ENCODE measurements around the gene MEAF6.

MEAF6 gene

DNA sequence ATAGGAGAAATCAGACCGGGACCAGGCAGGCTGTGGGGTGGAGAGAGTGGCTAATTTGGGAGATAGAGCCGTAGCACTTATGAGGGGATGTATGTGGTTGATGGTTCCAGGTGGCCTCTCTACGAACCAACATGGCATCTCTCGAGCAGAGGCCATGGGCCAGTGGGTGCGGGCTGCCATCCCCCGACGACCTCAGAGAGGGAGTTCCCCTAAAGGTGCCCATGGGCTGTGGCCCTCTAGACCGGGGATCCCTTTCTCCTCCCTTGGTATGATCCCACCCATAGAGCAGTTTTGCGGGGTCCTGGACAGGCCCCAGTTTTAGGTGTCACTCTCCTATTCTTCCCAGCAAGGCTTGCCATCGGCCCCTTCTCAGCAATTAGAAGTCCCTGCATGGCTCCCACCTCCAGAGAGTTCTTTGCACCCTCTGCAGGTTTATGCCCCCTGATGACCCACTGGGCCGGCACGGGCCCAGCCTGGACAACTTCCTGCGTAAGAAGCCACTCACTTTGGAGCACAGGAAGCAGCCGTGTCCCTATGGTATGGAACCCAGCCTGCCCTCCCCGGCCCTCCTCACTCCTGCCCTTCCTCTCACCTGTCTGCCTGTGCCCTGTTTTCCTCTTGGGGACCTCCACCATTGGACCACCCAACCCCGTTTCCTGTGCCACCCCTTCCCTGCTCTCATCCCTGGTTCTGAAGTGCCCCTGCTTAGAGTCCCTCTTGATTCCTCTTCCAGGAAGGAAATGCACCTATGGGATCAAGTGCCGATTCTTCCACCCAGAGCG, 32.4 kb downstream of the MEAF6 start:
- H3K27me3 ChIP-seq (ENCODE audit: control insufficient read depth in 3 of 3, insufficient read depth in 3 of 3, low read depth in 1 of 3, low read length in 3 of 3), result no peaks in the 10 kb centered on the region
- DNase-seq (ENCODE audit: low spot score), result no peak
- H3K27ac ChIP-seq (replicated peaks; ENCODE audit: low read length), result no peak overlapping the region
- H3K14ac ChIP-seq (ENCODE audit: low read length), result no peak overlapping the region
- H4K91ac ChIP-seq (ENCODE audit: low read depth, low read length, poor library complexity), result no peak overlapping the region
- H3K4me3 ChIP-seq (ENCODE audit: low read length in 2 of 2), result no peak overlapping the region
- no peak overlapping the region for H3K4ac ChIP-seq (ENCODE audit: low read length)
- no peak overlapping the region for H4K8ac ChIP-seq (ENCODE audit: low read depth, low read length)
- H2AFZ ChIP-seq (ENCODE audit: low read length), result no peak overlapping the region
- peaks cover 4 to 15% of the 10 kb centered on the region in 2 donors for H3K4me1 ChIP-seq (ENCODE audit: control insufficient read depth in 2 of 2, insufficient read depth in 1 of 2, low read depth in 1 of 2, low read length in 2 of 2)
- no CpG with 5 or more reads among the region's 18 CpGs for WGBS, 2 donors (ENCODE audit: extremely low coverage in 2 of 2, insufficient read length in 2 of 2, insufficient replicate concordance in 1 of 2)
- no peaks in the 10 kb centered on the region for H3K79me1 ChIP-seq (ENCODE audit: low read depth, low read length)
- H3K36me3 ChIP-seq (replicated peaks in 1 of 2; ENCODE audit: control insufficient read depth in 2 of 2, insufficient read depth in 2 of 2, low read length in 2 of 2), result peaks cover 25 to 73% of the 10 kb centered on the region in 2 donors
- no peak overlapping the region for H3K18ac ChIP-seq (ENCODE audit: low read length)
- no peak overlapping the region for H2BK120ac ChIP-seq (ENCODE audit: low read depth, low read length)
- no peak overlapping the region for H2BK15ac ChIP-seq (ENCODE audit: low read length)
- H2BK12ac ChIP-seq (ENCODE audit: low read length), result no peak overlapping the region
- H2AK5ac ChIP-seq (ENCODE audit: low read depth, low read length), result no peak overlapping the region
- H3K23ac ChIP-seq (ENCODE audit: low read depth, low read length, poor library complexity), result no peak overlapping the region
- no peak overlapping the region for H2BK5ac ChIP-seq (ENCODE audit: low read length)
- no peaks in the 10 kb centered on the region for H3K9me3 ChIP-seq (replicated peaks in 1 of 2; ENCODE audit: control insufficient read depth in 2 of 2, insufficient read depth in 1 of 2, low read depth in 1 of 2, low read length in 2 of 2)
- H3K4me2 ChIP-seq (ENCODE audit: insufficient read depth, low read length, poor library complexity, severe bottlenecking), result no peak overlapping the region
- no peak overlapping the region for H3K9ac ChIP-seq (ENCODE audit: low read depth, low read length, poor library complexity)

DNA sequence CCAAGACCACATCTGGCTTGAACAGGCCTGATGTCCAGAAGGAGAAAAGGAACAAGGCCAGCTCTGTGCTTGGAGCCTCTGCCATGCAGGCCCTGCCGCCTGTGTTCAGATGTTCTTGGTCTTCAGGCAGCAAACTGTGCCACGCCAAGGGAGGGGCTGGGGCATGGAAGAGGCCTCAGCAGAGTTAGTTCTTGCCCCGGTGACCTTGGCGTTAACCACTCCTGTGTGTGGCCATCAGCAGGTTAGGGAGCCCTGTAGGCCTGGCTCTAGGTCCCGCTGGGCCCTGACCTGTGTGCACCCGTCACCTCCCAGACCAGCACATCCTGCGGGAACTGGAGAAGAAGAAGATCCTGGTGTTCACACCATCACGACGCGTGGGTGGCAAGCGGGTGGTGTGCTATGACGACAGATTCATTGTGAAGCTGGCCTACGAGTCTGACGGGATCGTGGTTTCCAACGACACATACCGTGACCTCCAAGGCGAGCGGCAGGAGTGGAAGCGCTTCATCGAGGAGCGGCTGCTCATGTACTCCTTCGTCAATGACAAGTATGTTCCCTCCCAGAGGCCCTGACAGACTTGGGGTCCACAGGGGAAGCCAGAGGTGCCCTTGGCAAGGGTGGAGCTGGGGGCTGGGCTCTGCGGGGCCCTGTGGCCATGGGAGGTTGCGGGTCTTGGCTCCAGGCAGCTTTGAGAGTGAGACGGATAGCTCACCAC, 33.1 kb downstream of the MEAF6 start:
- peaks cover 7 to 19% of the 10 kb centered on the region in 2 donors for H3K4me1 ChIP-seq (ENCODE audit: control insufficient read depth in 2 of 2, insufficient read depth in 1 of 2, low read depth in 1 of 2, low read length in 2 of 2)
- no peaks in the 10 kb centered on the region for H3K79me1 ChIP-seq (ENCODE audit: low read depth, low read length)
- H3K4ac ChIP-seq (ENCODE audit: low read length), result no peak overlapping the region
- H3K27me3 ChIP-seq (ENCODE audit: control insufficient read depth in 3 of 3, insufficient read depth in 3 of 3, low read depth in 1 of 3, low read length in 3 of 3), result no peaks in the 10 kb centered on the region
- H2BK5ac ChIP-seq (ENCODE audit: low read length), result no peak overlapping the region
- no peak overlapping the region for H3K27ac ChIP-seq (replicated peaks; ENCODE audit: low read length)
- H3K18ac ChIP-seq (ENCODE audit: low read length), result no peak overlapping the region
- no CpG with 5 or more reads among the region's 26 CpGs for WGBS, 2 donors (ENCODE audit: extremely low coverage in 2 of 2, insufficient read length in 2 of 2, insufficient replicate concordance in 1 of 2)
- peaks cover 23 to 70% of the 10 kb centered on the region in 2 donors for H3K36me3 ChIP-seq (replicated peaks in 1 of 2; ENCODE audit: control insufficient read depth in 2 of 2, insufficient read depth in 2 of 2, low read length in 2 of 2)
- no peak overlapping the region for H2BK15ac ChIP-seq (ENCODE audit: low read length)
- no peak overlapping the region for H2BK12ac ChIP-seq (ENCODE audit: low read length)
- no peak overlapping the region for H4K8ac ChIP-seq (ENCODE audit: low read depth, low read length)
- H3K9ac ChIP-seq (ENCODE audit: low read depth, low read length, poor library complexity), result no peak overlapping the region
- H2AFZ ChIP-seq (ENCODE audit: low read length), result no peak overlapping the region
- H3K9me3 ChIP-seq (replicated peaks in 1 of 2; ENCODE audit: control insufficient read depth in 2 of 2, insufficient read depth in 1 of 2, low read depth in 1 of 2, low read length in 2 of 2), result no peaks in the 10 kb centered on the region
- no peak for DNase-seq (ENCODE audit: low spot score)
- H2AK5ac ChIP-seq (ENCODE audit: low read depth, low read length), result no peak overlapping the region
- H2BK120ac ChIP-seq (ENCODE audit: low read depth, low read length), result no peak overlapping the region
- H3K23ac ChIP-seq (ENCODE audit: low read depth, low read length, poor library complexity), result peak overlapping the region; percentile 46
- no peak overlapping the region for H3K4me2 ChIP-seq (ENCODE audit: insufficient read depth, low read length, poor library complexity, severe bottlenecking)
- H3K4me3 ChIP-seq (ENCODE audit: low read length in 2 of 2), result peak overlapping the region in 1 of 2 donors; percentile 27
- H4K91ac ChIP-seq (ENCODE audit: low read depth, low read length, poor library complexity), result no peak overlapping the region
- H3K14ac ChIP-seq (ENCODE audit: low read length), result no peak overlapping the region

DNA sequence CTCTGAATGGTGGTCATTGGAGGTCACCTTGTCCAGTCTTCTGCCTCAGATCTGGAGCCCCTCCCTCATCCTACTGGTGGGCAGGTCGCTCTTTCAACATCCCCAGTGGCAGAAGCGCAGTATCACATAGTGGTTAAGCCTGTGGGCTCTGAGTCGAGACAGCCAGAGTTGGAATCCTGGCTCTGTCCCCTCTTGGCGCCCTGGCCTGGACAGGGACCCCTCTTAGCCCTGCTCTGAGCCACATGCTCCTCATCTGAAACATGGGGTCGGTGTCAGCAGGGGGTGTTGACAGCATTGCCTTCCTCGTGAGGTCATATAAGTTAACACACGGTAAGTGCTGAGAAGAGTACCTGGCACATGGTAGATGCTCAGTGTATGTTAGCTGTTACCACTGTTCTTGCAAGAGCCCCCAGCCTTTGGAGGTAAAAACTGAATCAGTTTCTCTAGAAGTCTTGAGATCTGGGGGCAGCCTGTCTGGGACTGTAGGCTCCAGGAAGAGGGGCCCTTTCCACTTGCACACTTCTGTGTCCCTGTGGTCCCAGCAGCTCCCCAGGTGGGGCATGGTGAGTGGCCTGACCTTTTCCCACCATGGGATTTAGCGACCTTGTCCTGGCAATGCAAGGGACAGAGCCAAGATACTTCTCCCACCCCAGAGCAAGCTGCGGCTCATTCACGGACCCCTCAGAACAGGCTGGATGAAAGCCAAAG, 33.8 kb downstream of the MEAF6 start:
- Histone ChIP-seq H3K4me1 (ENCODE audit: control insufficient read depth in 2 of 2, insufficient read depth in 1 of 2, low read depth in 1 of 2, low read length in 2 of 2) (peaks cover 8 to 23% of the 10 kb centered on the region in 2 donors), H3K36me3 (replicated peaks in 1 of 2; ENCODE audit: control insufficient read depth in 2 of 2, insufficient read depth in 2 of 2, low read length in 2 of 2) (peaks cover 27 to 76% of the 10 kb centered on the region in 2 donors)
- no CpG with 5 or more reads among the region's 10 CpGs for WGBS, 2 donors (ENCODE audit: extremely low coverage in 2 of 2, insufficient read length in 2 of 2, insufficient replicate concordance in 1 of 2)

DNA sequence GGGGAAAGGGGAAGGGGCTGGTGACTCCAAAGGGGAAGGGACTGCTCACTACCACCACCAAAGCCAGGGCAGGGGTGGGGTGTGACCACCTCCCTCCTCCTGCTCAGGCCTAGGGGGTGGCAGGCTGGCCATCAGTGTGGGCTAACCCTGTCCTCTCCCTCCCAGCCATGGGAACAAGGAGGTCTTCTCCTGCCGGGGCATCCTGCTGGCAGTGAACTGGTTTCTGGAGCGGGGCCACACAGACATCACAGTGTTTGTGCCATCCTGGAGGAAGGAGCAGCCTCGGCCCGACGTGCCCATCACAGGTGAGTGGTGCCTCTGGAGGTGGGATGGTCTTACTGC, 34.5 kb downstream of the MEAF6 start:
- H3K27me3 ChIP-seq (ENCODE audit: control insufficient read depth in 3 of 3, insufficient read depth in 3 of 3, low read depth in 1 of 3, low read length in 3 of 3), result no peaks in the 10 kb centered on the region
- no peaks in the 10 kb centered on the region for H3K79me1 ChIP-seq (ENCODE audit: low read depth, low read length)
- H3K9me3 ChIP-seq (replicated peaks in 1 of 2; ENCODE audit: control insufficient read depth in 2 of 2, insufficient read depth in 1 of 2, low read depth in 1 of 2, low read length in 2 of 2), result no peaks in the 10 kb centered on the region
- H2BK15ac ChIP-seq (ENCODE audit: low read length), result no peak overlapping the region
- H3K23ac ChIP-seq (ENCODE audit: low read depth, low read length, poor library complexity), result no peak overlapping the region
- H2BK120ac ChIP-seq (ENCODE audit: low read depth, low read length), result no peak overlapping the region
- DNase-seq (ENCODE audit: low spot score), result no peak
- no peak overlapping the region for H2AK5ac ChIP-seq (ENCODE audit: low read depth, low read length)
- H3K27ac ChIP-seq (replicated peaks; ENCODE audit: low read length), result no peak overlapping the region
- H3K4me2 ChIP-seq (ENCODE audit: insufficient read depth, low read length, poor library complexity, severe bottlenecking), result no peak overlapping the region
- no peak overlapping the region for H4K91ac ChIP-seq (ENCODE audit: low read depth, low read length, poor library complexity)
- H4K8ac ChIP-seq (ENCODE audit: low read depth, low read length), result no peak overlapping the region
- H3K36me3 ChIP-seq (replicated peaks in 1 of 2; ENCODE audit: control insufficient read depth in 2 of 2, insufficient read depth in 2 of 2, low read length in 2 of 2), result peaks cover 27 to 76% of the 10 kb centered on the region in 2 donors
- H3K4ac ChIP-seq (ENCODE audit: low read length), result no peak overlapping the region
- WGBS, 2 donors (ENCODE audit: extremely low coverage in 2 of 2, insufficient read length in 2 of 2, insufficient replicate concordance in 1 of 2), result no CpG with 5 or more reads among the region's 5 CpGs
- no peak overlapping the region for H3K4me3 ChIP-seq (ENCODE audit: low read length in 2 of 2)
- no peak overlapping the region for H3K9ac ChIP-seq (ENCODE audit: low read depth, low read length, poor library complexity)
- H3K18ac ChIP-seq (ENCODE audit: low read length), result no peak overlapping the region
- no peak overlapping the region for H2BK5ac ChIP-seq (ENCODE audit: low read length)
- H2BK12ac ChIP-seq (ENCODE audit: low read length), result no peak overlapping the region
- no peak overlapping the region for H2AFZ ChIP-seq (ENCODE audit: low read length)
- H3K4me1 ChIP-seq (ENCODE audit: control insufficient read depth in 2 of 2, insufficient read depth in 1 of 2, low read depth in 1 of 2, low read length in 2 of 2), result peaks cover 12 to 26% of the 10 kb centered on the region in 2 donors
- no peak overlapping the region for H3K14ac ChIP-seq (ENCODE audit: low read length)

More for the DNA sequence above, 33.8 kb downstream of the MEAF6 start:
- Histone ChIP-seq H3K23ac (ENCODE audit: low read depth, low read length, poor library complexity) (peak overlapping the region; percentile 67), H3K79me1 (ENCODE audit: low read depth, low read length) (no peaks in the 10 kb centered on the region), H2AK5ac (ENCODE audit: low read depth, low read length) (no peak overlapping the region), H2BK12ac (ENCODE audit: low read length) (no peak overlapping the region), H3K4ac (ENCODE audit: low read length) (no peak overlapping the region), H3K14ac (ENCODE audit: low read length) (no peak overlapping the region), H3K9me3 (replicated peaks in 1 of 2; ENCODE audit: control insufficient read depth in 2 of 2, insufficient read depth in 1 of 2, low read depth in 1 of 2, low read length in 2 of 2) (no peaks in the 10 kb centered on the region), H3K4me3 (ENCODE audit: low read length in 2 of 2) (no peak overlapping the region), H2BK5ac (ENCODE audit: low read length) (no peak overlapping the region), H2AFZ (ENCODE audit: low read length) (no peak overlapping the region), H4K8ac (ENCODE audit: low read depth, low read length) (no peak overlapping the region), H2BK120ac (ENCODE audit: low read depth, low read length) (no peak overlapping the region), H3K18ac (ENCODE audit: low read length) (no peak overlapping the region), H3K9ac (ENCODE audit: low read depth, low read length, poor library complexity) (no peak overlapping the region), H3K27me3 (ENCODE audit: control insufficient read depth in 3 of 3, insufficient read depth in 3 of 3, low read depth in 1 of 3, low read length in 3 of 3) (no peaks in the 10 kb centered on the region), H3K4me2 (ENCODE audit: insufficient read depth, low read length, poor library complexity, severe bottlenecking) (no peak overlapping the region), H2BK15ac (ENCODE audit: low read length) (no peak overlapping the region), H4K91ac (ENCODE audit: low read depth, low read length, poor library complexity) (no peak overlapping the region), H3K27ac (replicated peaks; ENCODE audit: low read length) (no peak overlapping the region)
- DNase-seq (ENCODE audit: low spot score), result no peak

All from neuronal stem cell (in vitro differentiated cells).